Measurements from ENCODE around the gene FBXL16.

GRCh38 chr16:707062-707538 lies 1.5 kb upstream of the FBXL16 start:
- TF ChIP-seq POLR2A (IDR thresholded peaks at IDR 0.05), result no peak
- TF ChIP-seq, protein P1, sequence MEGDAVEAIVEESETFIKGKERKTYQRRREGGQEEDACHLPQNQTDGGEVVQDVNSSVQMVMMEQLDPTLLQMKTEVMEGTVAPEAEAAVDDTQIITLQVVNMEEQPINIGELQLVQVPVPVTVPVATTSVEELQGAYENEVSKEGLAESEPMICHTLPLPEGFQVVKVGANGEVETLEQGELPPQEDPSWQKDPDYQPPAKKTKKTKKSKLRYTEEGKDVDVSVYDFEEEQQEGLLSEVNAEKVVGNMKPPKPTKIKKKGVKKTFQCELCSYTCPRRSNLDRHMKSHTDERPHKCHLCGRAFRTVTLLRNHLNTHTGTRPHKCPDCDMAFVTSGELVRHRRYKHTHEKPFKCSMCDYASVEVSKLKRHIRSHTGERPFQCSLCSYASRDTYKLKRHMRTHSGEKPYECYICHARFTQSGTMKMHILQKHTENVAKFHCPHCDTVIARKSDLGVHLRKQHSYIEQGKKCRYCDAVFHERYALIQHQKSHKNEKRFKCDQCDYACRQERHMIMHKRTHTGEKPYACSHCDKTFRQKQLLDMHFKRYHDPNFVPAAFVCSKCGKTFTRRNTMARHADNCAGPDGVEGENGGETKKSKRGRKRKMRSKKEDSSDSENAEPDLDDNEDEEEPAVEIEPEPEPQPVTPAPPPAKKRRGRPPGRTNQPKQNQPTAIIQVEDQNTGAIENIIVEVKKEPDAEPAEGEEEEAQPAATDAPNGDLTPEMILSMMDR (IDR thresholded peaks at IDR 0.05), result no peak
